Sigmoid colon (tissue), 4 donors: ENCODE measurements around the gene GLI3.

Experiments used
- CTCF ChIP-seq, 4 experiments: fragments of 450-650 bp in 3 of 4; fragments of 200-600 bp in 1 of 4; IDR thresholded peaks; one replicate each; pipeline ENCODE4 v1.5.1; 2016 to 2019; ENCODE audit warnings: antibody characterized with exemption in 4 of 4, mild to moderate bottlenecking in 3 of 4, moderate library complexity in 2 of 4
- POLR2AphosphoS5 ChIP-seq, 4 donors: sonication (generic); formaldehyde crosslinking; IDR thresholded peaks; one replicate each; pipeline ENCODE4 v1.6.1; 2017; ENCODE audit warnings: antibody characterized with exemption in 4 of 4

- TF ChIP-seq CTCF (IDR thresholded peaks at IDR 0.05) = no peak
- TF ChIP-seq POLR2AphosphoS5 (IDR thresholded peaks at IDR 0.05) = no peak
Observed at GRCh38 chr7:42126475-42127231, 110.4 kb downstream of the GLI3 start.
